Motor neuron (in vitro differentiated cells): ENCODE data around the gene MRPL16. TPM values are rescaled to one million over a fixed set of nuclear protein-coding genes. Genes with fewer than 3 reads are reported as not detected.
"Not testable (repeated sequence)": the region's sequence is repeated elsewhere in the genome, so short reads cannot be mapped to it uniquely, and the experiment has no call there.

ENCODE experiments used
- ATAC-seq, 8 experiments: fragments of 200-7000 bp; cut with Tn5 transposase; replicated peaks in 6 of 8; 2 replicates each; pipeline ENCODE4 v1.8.0; 2021; ENCODE audit warnings: mild to moderate bottlenecking in 8 of 8, moderate library complexity in 8 of 8
- H3K27ac ChIP-seq, 2 donors: fragments of 250-450 bp; sonication (Bioruptor Pico); 2 replicates each; pipeline ENCODE4 v1.9.0; 2021; ENCODE audit warnings: antibody characterized with exemption in 2 of 2, mild to moderate bottlenecking in 2 of 2, moderate library complexity in 1 of 2
- H3K4me1 ChIP-seq, 2 donors: fragments of 250-450 bp; sonication (Bioruptor Pico); replicated peaks in 1 of 2; 2 replicates each; pipeline ENCODE4 v1.6.1; 2021; ENCODE audit warnings: antibody characterized with exemption in 2 of 2, mild to moderate bottlenecking in 2 of 2, moderate library complexity in 1 of 2
- H3K4me3 ChIP-seq, 5 donors: fragments of 250-450 bp; sonication (Bioruptor Pico); 2 replicates each; pipeline ENCODE4 v1.9.0; 2021; ENCODE audit warnings: antibody characterized with exemption in 5 of 5, mild to moderate bottlenecking in 5 of 5, moderate library complexity in 4 of 5
- WGBS, 10 experiments: fragments of 450-650 bp; shearing (Covaris generic); methylation state at CpG; one replicate each; pipeline ENCODE4 v1.0.0; 2022; 5-methylcytosine and 5-hydroxymethylcytosine counted together
- in situ Hi-C, 9 experiments: fragments of 400-800 bp; cut with MboI; loops; one replicate each; pipeline ENCODE4 v1.15.0; 2021; ENCODE audit warnings: low sequenced_read_pairs in 9 of 9, low pct_unique_long_range_greater_than_20kb in 2 of 9; ENCODE audit not compliant: unreplicated experiment in 9 of 9
- total RNA-seq, 8 experiments: library from RNA; unstranded; fragments of 300-600 nt; gene quantifications; 2 replicates each; pipeline versions ENCODE4 v1.2.3 to v1.2.4, GENCODE V29; 2022

Gene MRPL16
- total RNA-seq, 8 experiments from 2014 or later, result 16.5 to 70.2 (median 29.9) TPM

DNA sequence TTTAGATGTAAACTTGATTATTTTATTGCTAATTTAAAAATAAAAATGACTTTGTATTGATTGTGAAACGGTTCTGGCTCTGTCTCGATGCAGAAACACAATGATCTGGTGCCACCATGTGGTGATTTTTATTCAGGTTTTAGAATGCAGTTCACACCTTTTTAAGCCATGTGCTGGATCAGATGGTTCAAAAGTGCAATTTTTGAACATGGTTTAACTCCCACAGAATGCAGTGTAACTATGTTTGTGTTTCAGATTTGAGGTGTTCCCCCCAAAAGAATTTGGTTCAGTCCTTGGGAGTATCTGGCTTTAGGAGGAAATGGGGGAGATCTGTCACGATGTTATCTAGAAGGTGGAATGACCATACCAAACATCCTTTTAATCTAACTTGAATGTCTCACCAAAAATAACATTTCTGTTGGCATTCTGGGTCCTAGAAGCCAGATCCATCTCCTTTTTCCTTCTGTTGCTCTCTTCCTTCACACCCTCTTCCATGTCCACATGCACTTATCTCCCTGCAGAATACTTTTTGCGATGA is 7.9 kb downstream of the MRPL16 start:
- WGBS, 10 experiments, result 0 to 100% (median 60%) methylated on average over 1 to 4 of the region's 4 CpGs
- peak in 7 of 8 experiments; percentile 48 to 88 (median 73) for ATAC-seq
- H3K4me1 ChIP-seq, result no peaks in the 10 kb centered on the region
- in situ Hi-C loops, result loop anchor here in 4 of 9 experiments (10.0 to 25.0 kb wide), 4 partner anchors 48 to 335 kb away; partner anchors contain the start of gene STX3 (in 1 of the 4)
- H3K4me3 ChIP-seq, result no peak overlapping the region
- H3K27ac ChIP-seq, result no peak overlapping the region

GRCh38 chr11:59801981-59802638 is 8.5 kb downstream of the MRPL16 start:
- H3K4me1 ChIP-seq, result no peaks in the 10 kb centered on the region
- ATAC-seq, result peak in 7 of 8 experiments; percentile 37 to 75 (median 53)
- WGBS, 10 experiments, result 20 to 82% (median 62%) methylated on average over 1 to 5 of the region's 5 CpGs
- in situ Hi-C loops, result loop anchor here in 4 of 9 experiments (10.0 to 25.0 kb wide), 4 partner anchors 47 to 335 kb away; partner anchors contain the start of gene STX3 (in 1 of the 4)
- H3K27ac ChIP-seq, result no peak overlapping the region
- no peak overlapping the region for H3K4me3 ChIP-seq

- H3K27ac ChIP-seq, result no peak overlapping the region
- no peak overlapping the region for H3K4me3 ChIP-seq
- H3K4me1 ChIP-seq, result no peaks in the 10 kb centered on the region
- in situ Hi-C loops, result loop anchor here in 4 of 9 experiments (10.0 to 25.0 kb wide), 4 partner anchors 46 to 336 kb away; partner anchors contain the start of gene STX3 (in 1 of the 4)
- 80 to 100% (median 94%) methylated on average over 1 to 2 of the region's 2 CpGs; no CpG with 5 or more reads in 3 of the 10 experiments for WGBS, 10 experiments
- peak in 1 of 8 experiments; percentile 29 for ATAC-seq
Measured at GRCh38 chr11:59801160-59801706, 9.3 kb downstream of the MRPL16 start.

- in situ Hi-C loops, result loop anchor here in 4 of 9 experiments (10.0 to 25.0 kb wide), 4 partner anchors 46 to 337 kb away; partner anchors contain the start of gene STX3 (in 1 of the 4)
- H3K4me1 ChIP-seq, result no peaks in the 10 kb centered on the region
- no peak overlapping the region for H3K4me3 ChIP-seq
- no peak overlapping the region for H3K27ac ChIP-seq
- 40 to 100% (median 89%) methylated on average over 1 to 5 of the region's 7 CpGs; no CpG with 5 or more reads in 2 of the 10 experiments for WGBS, 10 experiments
- no peak for ATAC-seq
Measured at GRCh38 chr11:59800390-59801025, 10.1 kb downstream of the MRPL16 start.

DNA sequence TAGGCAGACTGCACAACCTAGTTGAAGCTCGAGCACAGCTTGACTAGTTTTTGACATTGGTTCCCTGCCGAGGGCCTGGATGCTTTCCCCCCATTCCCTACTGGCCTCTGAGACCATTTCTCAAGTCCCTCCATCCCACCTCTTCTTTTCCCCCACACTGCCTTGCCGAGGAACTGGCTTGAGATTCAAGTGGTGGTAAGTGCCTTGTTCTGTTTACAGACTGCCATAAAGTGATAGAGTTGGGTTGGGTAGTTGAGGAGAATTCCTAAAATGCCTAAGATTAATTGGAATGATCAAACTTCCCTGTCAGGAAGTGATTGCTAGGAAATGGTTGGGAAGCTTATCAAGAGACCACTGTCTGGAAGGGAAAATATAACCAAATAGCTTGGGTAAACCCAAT is 16.2 kb downstream of the MRPL16 start:
- in situ Hi-C loops, result no loop called here
- H3K4me1 ChIP-seq, result no peaks in the 10 kb centered on the region
- no peak overlapping the region for H3K27ac ChIP-seq
- no peak overlapping the region for H3K4me3 ChIP-seq
- no peak for ATAC-seq
- WGBS, 10 experiments, result 69 to 100% (median 100%) methylated on average over 1 to 3 of the region's 3 CpGs; no CpG with 5 or more reads in 5 of the 10 experiments

- H3K4me1 ChIP-seq, result no peaks in the 10 kb centered on the region
- no peak overlapping the region for H3K27ac ChIP-seq
- ATAC-seq, result no peak
- WGBS, 10 experiments, result 0 to 100% (median 66%) methylated on average over 1 of the region's 1 CpG; no CpG with 5 or more reads in 2 of the 10 experiments
- in situ Hi-C loops, result no loop called here
- no peak overlapping the region for H3K4me3 ChIP-seq
Measured at GRCh38 chr11:59792507-59792906, 18.1 kb downstream of the MRPL16 start.

- in situ Hi-C loops, result no loop called here
- WGBS, 10 experiments, result 60 to 100% (median 91%) methylated on average over 1 to 4 of the region's 4 CpGs; no CpG with 5 or more reads in 2 of the 10 experiments
Measured at GRCh38 chr11:59791639-59792038, 18.9 kb downstream of the MRPL16 start.

DNA sequence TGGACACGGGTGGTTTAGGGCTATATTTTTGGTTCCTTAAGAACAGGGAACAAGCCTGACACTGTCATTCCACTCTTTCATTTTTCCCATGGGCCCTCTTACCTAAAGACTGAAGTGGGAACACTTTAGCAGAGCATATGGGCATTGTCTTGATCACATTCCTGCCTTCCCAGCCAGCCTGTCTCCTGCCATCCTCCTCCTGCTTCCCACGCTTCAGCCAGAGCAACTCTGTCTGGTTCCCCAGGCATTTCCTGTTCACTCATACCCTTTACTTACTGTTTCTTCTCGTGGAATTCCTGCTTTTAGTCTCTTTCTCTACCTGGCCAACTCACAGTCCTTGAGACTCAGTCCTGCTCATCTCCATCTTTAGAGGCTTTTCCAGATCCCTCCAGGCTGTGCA is 22.8 kb downstream of the MRPL16 start:
- no peaks in the 10 kb centered on the region for H3K4me1 ChIP-seq
- no peak overlapping the region for H3K4me3 ChIP-seq
- in situ Hi-C loops, result no loop called here
- ATAC-seq, result no peak
- H3K27ac ChIP-seq, result no peak overlapping the region
- 0 to 100% (median 61%) methylated on average over 1 to 3 of the region's 3 CpGs for WGBS, 10 experiments

More at GRCh38 chr11:59791639-59792038, 18.9 kb downstream of the MRPL16 start:
- Histone ChIP-seq H3K4me3 (no peak overlapping the region), H3K4me1 (no peaks in the 10 kb centered on the region), H3K27ac (no peak overlapping the region)
- ATAC-seq, result no peak

DNA sequence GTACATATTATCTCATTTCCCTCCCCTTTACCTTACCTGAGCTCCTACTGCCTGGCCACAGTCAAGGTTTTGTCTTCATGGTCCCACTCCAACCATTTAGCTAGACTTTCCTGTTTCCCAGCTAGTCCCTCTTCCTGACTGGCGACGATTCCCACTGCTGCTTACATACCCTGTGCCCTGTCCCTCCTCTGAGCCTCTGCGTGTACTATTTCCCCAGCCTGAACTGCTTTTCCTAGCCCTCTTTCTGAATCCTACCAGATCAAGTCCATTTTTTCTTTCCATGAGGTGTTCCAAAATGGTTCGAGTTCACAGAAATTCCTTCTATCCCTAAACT is 23.4 kb downstream of the MRPL16 start:
- ATAC-seq, result peak in 2 of 8 experiments; percentile 21 to 48
- in situ Hi-C loops, result no loop called here
- Histone ChIP-seq H3K4me1 (no peaks in the 10 kb centered on the region), H3K4me3 (no peak overlapping the region), H3K27ac (no peak overlapping the region)
- 67 to 100% (median 94%) methylated on average over 1 to 4 of the region's 4 CpGs; no CpG with 5 or more reads in 1 of the 10 experiments for WGBS, 10 experiments

GRCh38 chr11:59785818-59786217 is 24.8 kb downstream of the MRPL16 start:
- in situ Hi-C loops, result no loop called here

GRCh38 chr11:59784441-59784840 is 26.1 kb downstream of the MRPL16 start:
- H3K27ac ChIP-seq, in situ Hi-C loops, ATAC-seq, H3K4me1 ChIP-seq, H3K4me3 ChIP-seq: not testable (repeated sequence)
- 28 to 100% (median 86%) methylated on average over 2 to 4 of the region's 5 CpGs; no CpG with 5 or more reads in 6 of the 10 experiments for WGBS, 10 experiments

More at GRCh38 chr11:59785818-59786217, 24.8 kb downstream of the MRPL16 start:
- no peak for ATAC-seq
- 50 to 100% (median 80%) methylated on average over 1 to 3 of the region's 4 CpGs; no CpG with 5 or more reads in 1 of the 10 experiments for WGBS, 10 experiments
- Histone ChIP-seq H3K27ac (no peak overlapping the region), H3K4me3 (no peak overlapping the region), H3K4me1 (no peaks in the 10 kb centered on the region)

DNA sequence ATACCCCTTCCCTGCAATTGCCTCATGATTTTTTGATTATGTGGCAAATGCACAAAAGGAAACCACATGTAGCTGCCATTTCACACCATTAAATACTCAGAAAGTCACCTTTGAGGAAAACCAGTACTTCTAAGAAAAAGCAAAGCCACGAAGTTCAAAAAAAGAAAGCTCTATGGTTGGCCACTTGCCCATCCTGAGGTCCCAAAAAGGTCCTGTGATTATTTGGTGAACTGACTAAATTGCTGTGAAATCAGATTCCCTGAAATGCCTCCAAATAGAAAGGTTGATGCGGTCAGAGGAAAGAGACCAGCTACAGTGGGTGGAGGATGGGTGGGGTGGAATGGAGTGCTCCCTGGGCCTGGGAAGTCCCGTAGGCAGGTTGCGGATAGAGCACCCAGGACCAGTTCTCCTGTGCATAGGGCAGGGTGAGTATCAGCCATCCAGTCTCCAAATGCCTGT is 26.9 kb downstream of the MRPL16 start:
- H3K4me1 ChIP-seq, result no peaks in the 10 kb centered on the region
- WGBS, 10 experiments, result 20 to 100% (median 88%) methylated on average over 1 to 4 of the region's 4 CpGs; no CpG with 5 or more reads in 3 of the 10 experiments
- in situ Hi-C loops, result no loop called here
- no peak for ATAC-seq
- no peak overlapping the region for H3K4me3 ChIP-seq
- no peak overlapping the region for H3K27ac ChIP-seq

GRCh38 chr11:59782080-59782479 is 28.5 kb downstream of the MRPL16 start:
- Histone ChIP-seq H3K4me3 (no peak overlapping the region), H3K4me1 (no peaks in the 10 kb centered on the region), H3K27ac (no peak overlapping the region)
- peak in 2 of 8 experiments; percentile 37 to 60 for ATAC-seq
- 0 to 100% (median 18%) methylated on average over 1 to 2 of the region's 2 CpGs; no CpG with 5 or more reads in 6 of the 10 experiments for WGBS, 10 experiments
- in situ Hi-C loops, result no loop called here
